AG04449 (cell line): ENCODE measurements around the gene KIF26B.

Source experiments
- CTCF ChIA-PET: fragments of 350-600 bp; formaldehyde crosslinking; extraction: SDS; loops from one replicate; lab custom pipeline; 2021; ENCODE audit warnings: antibody characterized with exemption; lab: Yijun Ruan, JAX
- POLR2A ChIA-PET: fragments of 400-600, 350-600 bp; formaldehyde crosslinking; extraction: SDS; loops from one replicate; lab custom pipeline; 2020; ENCODE audit warnings: antibody characterized with exemption, inconsistent platforms; lab: Yijun Ruan, JAX
- DNase-seq: peaks from one replicate; pipeline ENCODE4 v3.0.0-alpha.2; 2010; ENCODE audit warnings: low read depth, low spot score
- H3K4me3 ChIP-seq: 2 replicates; pipeline ENCODE4 v1.5.1; 2011; ENCODE audit warnings: low read depth, mild to moderate bottlenecking, control low read depth, low read length
- TF ChIP-seq, protein P1 (sequence below): IDR thresholded peaks from one replicate; pipeline ENCODE4 v1.5.1; 2011; ENCODE audit warnings: mild to moderate bottlenecking, moderate library complexity, low read length, control low read depth, inconsistent platforms; ENCODE audit not compliant: insufficient read depth; ENCODE audit errors: missing control alignments

Gene KIF26B

DNA sequence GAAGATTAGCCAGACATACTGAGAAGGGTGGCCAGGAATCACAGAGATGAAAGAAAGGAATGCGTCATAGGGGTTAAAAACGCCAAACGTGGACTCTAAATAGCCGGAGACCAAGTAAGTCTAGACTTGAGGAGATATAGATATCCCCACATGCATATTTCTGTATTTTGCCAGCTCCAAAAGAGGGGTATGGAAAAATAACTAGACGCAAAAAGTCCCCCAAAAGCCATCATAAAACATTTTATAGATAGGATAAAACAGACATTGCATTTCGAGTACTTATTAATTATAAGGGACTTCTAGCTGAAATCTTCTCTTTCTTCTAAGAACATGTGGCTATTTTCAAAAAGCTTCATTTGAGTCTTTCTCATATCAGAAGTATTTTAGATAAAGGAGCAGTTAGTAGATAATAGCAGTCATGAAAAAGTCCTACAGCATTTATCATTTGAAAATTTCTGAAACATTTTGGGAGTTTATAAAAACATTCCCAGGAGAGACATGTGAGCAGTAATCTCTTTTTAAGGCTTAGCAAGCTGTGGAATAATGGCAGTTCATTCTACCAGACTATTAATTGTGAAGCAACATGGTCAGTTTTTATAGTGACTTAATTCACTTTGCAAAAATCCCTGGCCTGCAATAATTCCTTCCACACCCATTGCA lies 6.1 kb downstream of the KIF26B start:
- H3K4me3 ChIP-seq, result no peak overlapping the region
- ChIA-PET POLR2A (no interaction called here), CTCF (no interaction called here)
- no peak for DNase-seq
- TF ChIP-seq, protein P1, sequence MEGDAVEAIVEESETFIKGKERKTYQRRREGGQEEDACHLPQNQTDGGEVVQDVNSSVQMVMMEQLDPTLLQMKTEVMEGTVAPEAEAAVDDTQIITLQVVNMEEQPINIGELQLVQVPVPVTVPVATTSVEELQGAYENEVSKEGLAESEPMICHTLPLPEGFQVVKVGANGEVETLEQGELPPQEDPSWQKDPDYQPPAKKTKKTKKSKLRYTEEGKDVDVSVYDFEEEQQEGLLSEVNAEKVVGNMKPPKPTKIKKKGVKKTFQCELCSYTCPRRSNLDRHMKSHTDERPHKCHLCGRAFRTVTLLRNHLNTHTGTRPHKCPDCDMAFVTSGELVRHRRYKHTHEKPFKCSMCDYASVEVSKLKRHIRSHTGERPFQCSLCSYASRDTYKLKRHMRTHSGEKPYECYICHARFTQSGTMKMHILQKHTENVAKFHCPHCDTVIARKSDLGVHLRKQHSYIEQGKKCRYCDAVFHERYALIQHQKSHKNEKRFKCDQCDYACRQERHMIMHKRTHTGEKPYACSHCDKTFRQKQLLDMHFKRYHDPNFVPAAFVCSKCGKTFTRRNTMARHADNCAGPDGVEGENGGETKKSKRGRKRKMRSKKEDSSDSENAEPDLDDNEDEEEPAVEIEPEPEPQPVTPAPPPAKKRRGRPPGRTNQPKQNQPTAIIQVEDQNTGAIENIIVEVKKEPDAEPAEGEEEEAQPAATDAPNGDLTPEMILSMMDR, result no peak

DNA sequence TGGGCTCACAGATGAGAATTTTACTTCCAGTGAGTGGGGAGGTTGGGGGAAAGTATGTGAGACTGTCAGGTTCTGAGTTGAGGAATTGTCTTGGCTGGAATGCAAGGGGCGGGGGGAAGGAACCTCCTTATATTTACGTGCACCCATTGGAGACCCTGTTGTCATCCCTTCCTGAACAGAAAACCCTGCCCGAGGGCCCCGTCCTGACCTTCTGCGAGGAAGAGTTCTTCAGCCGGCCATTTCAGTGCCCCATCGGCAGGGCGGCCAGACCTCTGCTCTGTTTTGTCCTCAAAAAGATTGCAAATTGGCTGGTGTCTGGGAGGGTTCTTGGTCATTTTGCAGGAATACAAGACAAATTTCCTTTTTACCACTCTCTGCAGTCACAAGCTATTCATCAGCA lies 7.1 kb downstream of the KIF26B start:
- TF ChIP-seq, protein P1, result no peak
- H3K4me3 ChIP-seq, result no peak overlapping the region
- ChIA-PET CTCF (no interaction called here), POLR2A (no interaction called here)
- no peak for DNase-seq

DNA sequence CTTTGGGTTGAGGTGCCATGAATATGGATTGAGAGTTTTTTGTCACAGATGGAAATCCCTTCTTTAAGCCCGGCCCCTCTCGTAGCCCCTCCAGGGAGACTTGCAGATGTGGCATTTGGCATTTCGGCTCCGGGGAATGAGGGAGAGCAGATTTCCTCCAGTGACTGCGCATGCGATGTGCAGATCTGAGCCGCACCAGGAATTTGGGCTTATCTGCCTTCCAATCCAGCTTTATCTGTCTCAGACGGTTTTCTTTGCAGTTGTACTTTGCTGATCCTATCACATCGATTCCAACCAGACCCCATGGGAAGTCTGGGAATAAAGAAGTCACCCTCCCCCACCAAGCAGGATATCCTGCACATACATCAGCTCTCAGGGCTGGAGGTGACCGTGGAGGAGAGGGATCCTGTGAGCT lies 11.7 kb downstream of the KIF26B start:
- TF ChIP-seq, protein P1, result no peak
- ChIA-PET CTCF (interaction anchor here (2.7 to 5.6 kb wide), 2 partner anchors 10 to 14 kb away, joined by 13 to 42 read pairs; no protein-coding TSS in a partner anchor), POLR2A (interaction anchor here (0.5 kb wide), 1 partner anchor 824 kb away, joined by 3 read pairs; no protein-coding TSS in a partner anchor)
- DNase-seq, result no peak
- H3K4me3 ChIP-seq, result peak overlapping the region; percentile 40

DNA sequence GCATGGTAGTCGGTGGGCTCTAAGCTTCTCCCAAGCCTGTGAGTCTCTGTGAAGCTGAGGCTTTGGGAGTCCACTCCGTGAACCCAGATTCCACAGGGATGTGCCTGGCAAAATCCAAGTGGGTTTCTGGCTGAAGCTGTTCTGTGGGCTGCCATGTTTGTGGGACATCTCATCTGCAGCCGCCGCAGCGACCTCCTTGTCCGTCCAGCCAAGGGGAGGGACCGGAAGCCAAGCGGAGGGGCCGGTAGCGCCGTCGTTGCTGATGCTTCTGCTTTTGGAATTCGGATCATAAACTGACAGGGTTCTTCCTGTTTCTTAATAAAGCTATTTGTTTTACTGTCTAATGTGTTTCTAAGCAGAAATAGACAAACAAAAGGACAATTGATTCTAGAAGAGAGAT lies 13.3 kb downstream of the KIF26B start:
- TF ChIP-seq, protein P1, result no peak
- no peak overlapping the region for H3K4me3 ChIP-seq
- DNase-seq, result no peak
- POLR2A ChIA-PET, result no interaction called here
- CTCF ChIA-PET, result interaction anchor here (1.0 to 5.6 kb wide), 3 partner anchors 9 to 15 kb away, joined by 3 to 42 read pairs (median 13); no protein-coding TSS in a partner anchor

DNA sequence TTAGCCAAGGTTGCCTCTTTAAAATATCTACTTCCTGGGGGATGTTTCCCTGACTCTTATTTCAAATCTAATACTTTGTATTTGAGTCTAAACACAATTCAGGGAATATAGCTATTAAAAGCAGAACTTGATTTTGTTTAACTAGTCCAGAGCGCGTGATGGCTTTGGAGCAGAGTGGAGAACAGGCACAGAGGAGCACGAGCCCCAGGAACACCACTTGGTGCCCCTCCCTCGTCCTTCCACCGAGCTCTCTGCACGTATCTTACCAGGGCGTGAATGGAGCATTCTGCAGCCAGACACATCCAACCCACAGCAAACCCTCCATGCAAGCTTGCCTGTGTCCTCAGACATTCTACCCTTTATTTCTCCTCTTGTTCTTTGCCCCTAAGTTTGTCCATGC lies 14.1 kb downstream of the KIF26B start:
- no peak for DNase-seq
- POLR2A ChIA-PET, result no interaction called here
- TF ChIP-seq, protein P1, result no peak
- H3K4me3 ChIP-seq, result no peak overlapping the region
- CTCF ChIA-PET, result interaction anchor here (0.7 to 5.6 kb wide), 4 partner anchors 9 to 18 kb away, joined by 3 to 42 read pairs (median 4); no protein-coding TSS in a partner anchor

DNA sequence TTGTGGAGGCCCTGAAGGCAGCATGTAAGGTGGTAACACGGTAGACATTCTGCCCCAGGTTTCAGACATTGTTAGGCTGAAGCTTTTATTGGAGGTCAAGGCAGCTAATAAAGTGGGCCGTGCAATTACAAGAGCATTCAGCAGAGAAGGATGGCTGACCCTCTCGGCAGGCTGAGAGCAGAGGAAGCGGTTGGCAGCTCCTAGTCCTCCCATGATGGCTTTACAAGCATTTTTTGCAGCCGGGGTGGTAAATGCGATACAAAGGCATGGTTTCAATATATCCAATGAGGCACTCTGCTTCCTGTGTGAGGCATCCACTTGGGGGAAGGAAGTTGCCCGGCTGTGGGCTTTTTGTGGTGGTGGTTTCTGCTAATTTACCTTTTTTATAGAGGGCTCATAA lies 14.6 kb downstream of the KIF26B start:
- H3K4me3 ChIP-seq, result no peak overlapping the region
- CTCF ChIA-PET, result interaction anchor here (0.9 to 5.6 kb wide), 2 partner anchors 13 to 16 kb away, joined by 4 to 42 read pairs; no protein-coding TSS in a partner anchor
- TF ChIP-seq, protein P1, result no peak
- no peak for DNase-seq
- POLR2A ChIA-PET, result no interaction called here
